Hepatocyte (in vitro differentiated cells): ENCODE measurements around the gene NAP1L1. TPM values are rescaled to one million over a fixed set of nuclear protein-coding genes. Genes with fewer than 3 reads are reported as not detected.

Experiments used
- DNase-seq: peaks from one replicate; pipeline ENCODE4 v3.0.0-alpha.2; 2016; ENCODE audit warnings: low spot score
- H2AFZ ChIP-seq: fragments of 200-600 bp; sonication (generic); 2 replicates; pipeline ENCODE4 v1.6.0; 2016; ENCODE audit warnings: antibody characterized with exemption, mild to moderate bottlenecking
- H3K27ac ChIP-seq: fragments of 200-600 bp; sonication (generic); 2 replicates; pipeline ENCODE4 v1.5.1; 2016; ENCODE audit warnings: mild to moderate bottlenecking
- H3K27me3 ChIP-seq: fragments of 200-600 bp; sonication (generic); 2 replicates; pipeline ENCODE4 v1.6.1; 2016
- H3K36me3 ChIP-seq: fragments of 200-600 bp; sonication (generic); replicated peaks from 2 replicates; pipeline ENCODE4 v1.5.1; 2016; ENCODE audit warnings: low read depth; ENCODE audit not compliant: insufficient read depth
- H3K4me1 ChIP-seq: fragments of 200-600 bp; sonication (generic); 2 replicates; pipeline ENCODE4 v1.5.1; 2016; ENCODE audit warnings: mild to moderate bottlenecking, moderate library complexity; ENCODE audit not compliant: insufficient read depth
- H3K4me2 ChIP-seq: fragments of 200-600 bp; sonication (generic); 2 replicates; pipeline ENCODE4 v1.6.0; 2016
- H3K4me3 ChIP-seq: fragments of 200-600 bp; sonication (generic); 2 replicates; pipeline ENCODE4 v1.5.1; 2016; ENCODE audit warnings: mild to moderate bottlenecking
- H3K79me2 ChIP-seq: fragments of 200-600 bp; sonication (generic); 2 replicates; pipeline ENCODE4 v1.6.0; 2017; ENCODE audit warnings: mild to moderate bottlenecking
- H3K9me2 ChIP-seq: fragments of 200-600 bp; sonication (generic); replicated peaks from 2 replicates; pipeline ENCODE4 v1.6.0; 2017; ENCODE audit warnings: mild to moderate bottlenecking; ENCODE audit not compliant: insufficient read depth
- H3K9me3 ChIP-seq: fragments of 200-600 bp; sonication (generic); 2 replicates; pipeline ENCODE4 v1.5.1; 2016; ENCODE audit warnings: low read depth, mild to moderate bottlenecking
- H4K20me1 ChIP-seq: fragments of 200-600 bp; sonication (generic); 2 replicates; pipeline ENCODE4 v1.6.0; 2016; ENCODE audit warnings: mild to moderate bottlenecking; ENCODE audit not compliant: insufficient read depth, poor library complexity, severe bottlenecking
- EZH2 ChIP-seq: fragments of 200-600 bp; sonication (generic); IDR thresholded peaks from 2 replicates; pipeline ENCODE4 v1.6.1; 2016; ENCODE audit warnings: antibody characterized with exemption, mild to moderate bottlenecking, borderline replicate concordance
- EZH2phosphoT487 ChIP-seq: fragments of 200-600 bp; sonication (generic); IDR thresholded peaks from one replicate; pipeline ENCODE4 v1.6.1; 2018; ENCODE audit warnings: antibody characterized with exemption, mild to moderate bottlenecking, low read depth, moderate library complexity; ENCODE audit not compliant: unreplicated experiment, severe bottlenecking
- WGBS: methylation state at CpG from one replicate; pipeline ENCODE4 v1.1.6; 2016; ENCODE audit warnings: low lambda C conversion rate; ENCODE audit errors: missing lambda C conversion rate; 5-methylcytosine and 5-hydroxymethylcytosine counted together
- polyA plus RNA-seq: library from polyadenylated mRNA; unstranded; fragments of >200 nt; fragmentation: Nextera tagmentation; extraction: Ambion mirVana; gene quantifications from 2 replicates; pipeline ENCODE4 v1.2.1, GENCODE V29; 2016
- total RNA-seq: library from RNA; depleted of rRNA; stranded (reverse); fragments of >200 nt; gene quantifications from 2 replicates; pipeline ENCODE4 v1.2.3, GENCODE V29; 2014
- TF ChIP-seq, protein P1 (sequence below): fragments of 200-600 bp; sonication (generic); IDR thresholded peaks from 2 replicates; pipeline ENCODE4 v1.5.1; 2016; ENCODE audit warnings: antibody characterized with exemption, mild to moderate bottlenecking; ENCODE audit not compliant: poor library complexity

NAP1L1 gene
- total and polyA plus RNA-seq, 2 experiments from 2014 or later = 117 to 352 TPM

- Histone ChIP-seq H3K9me2 (no peaks in the 10 kb centered on the region), H3K36me3 (no peaks in the 10 kb centered on the region), H3K79me2 (peaks cover 21% of the 10 kb centered on the region), H3K9me3 (no peaks in the 10 kb centered on the region), H3K4me2 (no peak overlapping the region), H3K4me3 (no peak overlapping the region), H2AFZ (no peak overlapping the region), H3K27me3 (no peaks in the 10 kb centered on the region), H4K20me1 (peaks cover 5% of the 10 kb centered on the region), H3K27ac (no peak overlapping the region), H3K4me1 (peaks cover 14% of the 10 kb centered on the region)
- 90% methylated on average over 8 of the region's 8 CpGs for WGBS
- DNase-seq = no peak
- TF ChIP-seq EZH2 (no peak), EZH2phosphoT487 (no peak)
- TF ChIP-seq, protein P1, sequence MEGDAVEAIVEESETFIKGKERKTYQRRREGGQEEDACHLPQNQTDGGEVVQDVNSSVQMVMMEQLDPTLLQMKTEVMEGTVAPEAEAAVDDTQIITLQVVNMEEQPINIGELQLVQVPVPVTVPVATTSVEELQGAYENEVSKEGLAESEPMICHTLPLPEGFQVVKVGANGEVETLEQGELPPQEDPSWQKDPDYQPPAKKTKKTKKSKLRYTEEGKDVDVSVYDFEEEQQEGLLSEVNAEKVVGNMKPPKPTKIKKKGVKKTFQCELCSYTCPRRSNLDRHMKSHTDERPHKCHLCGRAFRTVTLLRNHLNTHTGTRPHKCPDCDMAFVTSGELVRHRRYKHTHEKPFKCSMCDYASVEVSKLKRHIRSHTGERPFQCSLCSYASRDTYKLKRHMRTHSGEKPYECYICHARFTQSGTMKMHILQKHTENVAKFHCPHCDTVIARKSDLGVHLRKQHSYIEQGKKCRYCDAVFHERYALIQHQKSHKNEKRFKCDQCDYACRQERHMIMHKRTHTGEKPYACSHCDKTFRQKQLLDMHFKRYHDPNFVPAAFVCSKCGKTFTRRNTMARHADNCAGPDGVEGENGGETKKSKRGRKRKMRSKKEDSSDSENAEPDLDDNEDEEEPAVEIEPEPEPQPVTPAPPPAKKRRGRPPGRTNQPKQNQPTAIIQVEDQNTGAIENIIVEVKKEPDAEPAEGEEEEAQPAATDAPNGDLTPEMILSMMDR = no peak
These were observed 60.2 kb downstream of the NAP1L1 start for GRCh38 chr12:76024102-76024781.

GRCh38 chr12:76023069-76023690, 61.3 kb downstream of the NAP1L1 start:
- no peak overlapping the region for H3K27ac ChIP-seq

DNA sequence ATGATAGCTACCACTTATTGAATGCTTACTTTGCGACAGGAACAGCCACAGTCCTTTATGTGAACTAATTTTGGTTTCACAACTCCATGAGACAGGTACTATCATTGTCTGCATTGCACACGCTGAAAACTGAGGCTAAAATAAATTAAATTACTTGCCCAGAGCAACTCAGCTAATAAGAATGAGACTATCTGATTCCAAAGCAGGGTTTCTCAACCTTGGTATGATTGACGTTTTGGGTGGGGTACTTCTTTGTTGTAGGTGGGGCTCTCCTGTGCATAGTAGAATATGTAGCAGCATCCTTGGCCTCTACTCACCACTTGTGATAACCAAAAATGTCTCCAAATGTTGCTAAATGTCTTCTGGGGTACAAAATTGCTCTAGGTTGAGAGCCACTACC, 62.0 kb downstream of the NAP1L1 start:
- Histone ChIP-seq H3K4me1 (peaks cover 4% of the 10 kb centered on the region), H3K9me3 (no peaks in the 10 kb centered on the region), H3K9me2 (no peaks in the 10 kb centered on the region), H4K20me1 (no peaks in the 10 kb centered on the region), H3K4me2 (no peak overlapping the region), H2AFZ (no peak overlapping the region), H3K4me3 (no peak overlapping the region), H3K36me3 (no peaks in the 10 kb centered on the region), H3K79me2 (peaks cover 6% of the 10 kb centered on the region), H3K27ac (no peak overlapping the region), H3K27me3 (no peaks in the 10 kb centered on the region)
- no peak for TF ChIP-seq EZH2
- TF ChIP-seq, protein P1 = no peak
- no peak for TF ChIP-seq EZH2phosphoT487
- DNase-seq = no peak
- 90% methylated on average over 3 of the region's 3 CpGs for WGBS

More at GRCh38 chr12:76023069-76023690, 61.3 kb downstream of the NAP1L1 start:
- Histone ChIP-seq H3K9me2 (no peaks in the 10 kb centered on the region), H3K27me3 (no peaks in the 10 kb centered on the region), H3K36me3 (no peaks in the 10 kb centered on the region), H3K9me3 (no peaks in the 10 kb centered on the region), H3K79me2 (peaks cover 10% of the 10 kb centered on the region), H3K4me3 (no peak overlapping the region), H4K20me1 (no peaks in the 10 kb centered on the region), H3K4me2 (no peak overlapping the region), H3K4me1 (peaks cover 5% of the 10 kb centered on the region), H2AFZ (no peak overlapping the region)
- TF ChIP-seq, protein P1 = no peak
- no peak for TF ChIP-seq EZH2
- TF ChIP-seq EZH2phosphoT487 = no peak
- WGBS = 91% methylated on average over 2 of the region's 2 CpGs
- no peak for DNase-seq
